Measurements from ENCODE around the gene LARGE1. TPM values are rescaled to one million over a fixed set of nuclear protein-coding genes. Genes with fewer than 3 reads are reported as not detected.

Gene LARGE1
- total RNA-seq, 1 experiment from 2014 or later, result 5.8 TPM

- Histone ChIP-seq H3K9me3 (no peaks in the 10 kb centered on the region), H3K36me3 (ENCODE audit: control insufficient read depth, insufficient read depth, low read length) (no peaks in the 10 kb centered on the region), H3K4me1 (no peaks in the 10 kb centered on the region), H3K27me3 (replicated peaks; ENCODE audit: control insufficient read depth, insufficient read depth, low read length) (no peaks in the 10 kb centered on the region), H3K4me3 (ENCODE audit: low read depth, low read length) (no peak overlapping the region)
- no TSS peak for BruUV-seq (replicated peaks)
- no peaks in the 10 kb centered on the region for H3K36me3 Mint-ChIP-seq (ENCODE audit: insufficient read depth, unreplicated experiment)
- no peak for TF ChIP-seq CTCF (IDR thresholded peaks at IDR 0.05; ENCODE audit: insufficient read depth in 1 of 2, low read depth in 1 of 2, low read length in 1 of 2, severe bottlenecking in 1 of 2, unreplicated experiment in 1 of 2)
- H3K4me3 Mint-ChIP-seq (ENCODE audit: unreplicated experiment), result no peak overlapping the region
- POLR2A ChIA-PET, result no interaction called here
- CTCF ChIA-PET, result no interaction called here
- no peaks in the 10 kb centered on the region for H3K9me3 Mint-ChIP-seq (ENCODE audit: unreplicated experiment)
- H3K27ac Mint-ChIP-seq (ENCODE audit: unreplicated experiment), result no peak overlapping the region
- DNase-seq, result no peak
- intact Hi-C loops (cut with micrococcal nuclease; ENCODE audit: unreplicated experiment), result no loop called here
- no peaks in the 10 kb centered on the region for H3K4me1 Mint-ChIP-seq (ENCODE audit: low read depth, unreplicated experiment)
- H3K27me3 Mint-ChIP-seq (ENCODE audit: insufficient read depth, unreplicated experiment), result no peaks in the 10 kb centered on the region
Measured at GRCh38 chr22:33682927-33683326, 237.3 kb downstream of the LARGE1 start.

- Mint-ChIP-seq H3K4me1 (ENCODE audit: low read depth, unreplicated experiment) (no peaks in the 10 kb centered on the region), H3K9me3 (ENCODE audit: unreplicated experiment) (no peaks in the 10 kb centered on the region), H3K27me3 (ENCODE audit: insufficient read depth, unreplicated experiment) (no peaks in the 10 kb centered on the region), H3K4me3 (ENCODE audit: unreplicated experiment) (no peak overlapping the region), H3K36me3 (ENCODE audit: insufficient read depth, unreplicated experiment) (no peaks in the 10 kb centered on the region), H3K27ac (ENCODE audit: unreplicated experiment) (no peak overlapping the region)
- no peaks in the 10 kb centered on the region for H3K9me3 ChIP-seq
- H3K36me3 ChIP-seq (ENCODE audit: control insufficient read depth, insufficient read depth, low read length), result no peaks in the 10 kb centered on the region
- TF ChIP-seq CTCF (IDR thresholded peaks at IDR 0.05; ENCODE audit: insufficient read depth in 1 of 2, low read depth in 1 of 2, low read length in 1 of 2, severe bottlenecking in 1 of 2, unreplicated experiment in 1 of 2), result no peak
- ChIA-PET CTCF (no interaction called here), POLR2A (no interaction called here)
- no peaks in the 10 kb centered on the region for H3K27me3 ChIP-seq (replicated peaks; ENCODE audit: control insufficient read depth, insufficient read depth, low read length)
- no peak overlapping the region for H3K4me3 ChIP-seq (ENCODE audit: low read depth, low read length)
- BruUV-seq (replicated peaks), result no TSS peak
- H3K4me1 ChIP-seq, result no peaks in the 10 kb centered on the region
- DNase-seq, result no peak
- intact Hi-C loops (cut with micrococcal nuclease; ENCODE audit: unreplicated experiment), result no loop called here
Measured at GRCh38 chr22:33680632-33681031, 239.6 kb downstream of the LARGE1 start.

GRCh38 chr22:33678523-33678922 lies 241.8 kb downstream of the LARGE1 start:
- no peak for DNase-seq
- no TSS peak for BruUV-seq (replicated peaks)
- no peak overlapping the region for H3K4me3 ChIP-seq (ENCODE audit: low read depth, low read length)
- H3K9me3 ChIP-seq, result no peaks in the 10 kb centered on the region
- Mint-ChIP-seq H3K27me3 (ENCODE audit: insufficient read depth, unreplicated experiment) (no peaks in the 10 kb centered on the region), H3K9me3 (ENCODE audit: unreplicated experiment) (no peaks in the 10 kb centered on the region), H3K27ac (ENCODE audit: unreplicated experiment) (no peak overlapping the region), H3K36me3 (ENCODE audit: insufficient read depth, unreplicated experiment) (no peaks in the 10 kb centered on the region), H3K4me3 (ENCODE audit: unreplicated experiment) (no peak overlapping the region), H3K4me1 (ENCODE audit: low read depth, unreplicated experiment) (no peaks in the 10 kb centered on the region)
- ChIA-PET CTCF (no interaction called here), POLR2A (no interaction called here)
- intact Hi-C loops (cut with micrococcal nuclease; ENCODE audit: unreplicated experiment), result no loop called here
- no peaks in the 10 kb centered on the region for H3K27me3 ChIP-seq (replicated peaks; ENCODE audit: control insufficient read depth, insufficient read depth, low read length)
- no peaks in the 10 kb centered on the region for H3K36me3 ChIP-seq (ENCODE audit: control insufficient read depth, insufficient read depth, low read length)
- TF ChIP-seq CTCF (IDR thresholded peaks at IDR 0.05; ENCODE audit: insufficient read depth in 1 of 2, low read depth in 1 of 2, low read length in 1 of 2, severe bottlenecking in 1 of 2, unreplicated experiment in 1 of 2), result no peak
- no peaks in the 10 kb centered on the region for H3K4me1 ChIP-seq
